Ascending aorta (tissue), 2 donors: ENCODE data around the gene DDX25. TPM values are rescaled to one million over a fixed set of nuclear protein-coding genes. Genes with fewer than 3 reads are reported as not detected.

Experiments
- DNase-seq, 2 donors: peaks; one replicate each; pipeline ENCODE4 v3.0.0-alpha.2; 2019; ENCODE audit warnings: low spot score in 2 of 2
- H3K27ac ChIP-seq, 2 donors: fragments of 200-600 bp; sonication (generic); one replicate each; pipeline ENCODE4 v1.5.1; 2016 to 2017; ENCODE audit warnings: mild to moderate bottlenecking in 1 of 2
- H3K27me3 ChIP-seq: fragments of 200-600 bp; sonication (generic); one replicate; pipeline ENCODE4 v1.5.1; 2017
- H3K36me3 ChIP-seq, 2 donors: fragments of 200-600 bp; sonication (generic); one replicate each; pipeline ENCODE4 v1.5.1; 2016
- H3K4me1 ChIP-seq, 2 donors: fragments of 200-600 bp; sonication (generic); one replicate each; pipeline ENCODE4 v1.5.1; 2016 to 2017; ENCODE audit warnings: mild to moderate bottlenecking in 1 of 2
- H3K4me3 ChIP-seq, 2 donors: fragments of 200-600 bp; sonication (generic); one replicate each; pipeline ENCODE4 v1.5.1; 2016 to 2017; ENCODE audit warnings: mild to moderate bottlenecking in 1 of 2
- H3K9me3 ChIP-seq, 2 donors: fragments of 200-600 bp; sonication (generic); one replicate each; pipeline ENCODE4 v1.5.1; 2016
- intact Hi-C: fragments of 100-400 bp; cut with DNase I; formaldehyde crosslinking; loops from one replicate; pipeline ENCODE4 v1.15.1; 2023
- total RNA-seq: library from RNA; depleted of rRNA; stranded (reverse); fragments of >200 nt; gene quantifications from one replicate; pipeline ENCODE4 v1.1.0, GENCODE V29; 2016
- TF ChIP-seq, protein P1 (sequence below), 3 experiments: fragments of 200-600 bp in 2 of 3; fragments of 450-650 bp in 1 of 3; sonication (generic) in 2 of 3; IDR thresholded peaks; one replicate each; pipeline ENCODE4 v1.5.1; 2016 to 2019; ENCODE audit warnings: antibody characterized with exemption in 3 of 3, mild to moderate bottlenecking in 1 of 3, moderate library complexity in 1 of 3

The DDX25 gene
- total RNA-seq, 1 donor from 2014 or later = not detected

DNA sequence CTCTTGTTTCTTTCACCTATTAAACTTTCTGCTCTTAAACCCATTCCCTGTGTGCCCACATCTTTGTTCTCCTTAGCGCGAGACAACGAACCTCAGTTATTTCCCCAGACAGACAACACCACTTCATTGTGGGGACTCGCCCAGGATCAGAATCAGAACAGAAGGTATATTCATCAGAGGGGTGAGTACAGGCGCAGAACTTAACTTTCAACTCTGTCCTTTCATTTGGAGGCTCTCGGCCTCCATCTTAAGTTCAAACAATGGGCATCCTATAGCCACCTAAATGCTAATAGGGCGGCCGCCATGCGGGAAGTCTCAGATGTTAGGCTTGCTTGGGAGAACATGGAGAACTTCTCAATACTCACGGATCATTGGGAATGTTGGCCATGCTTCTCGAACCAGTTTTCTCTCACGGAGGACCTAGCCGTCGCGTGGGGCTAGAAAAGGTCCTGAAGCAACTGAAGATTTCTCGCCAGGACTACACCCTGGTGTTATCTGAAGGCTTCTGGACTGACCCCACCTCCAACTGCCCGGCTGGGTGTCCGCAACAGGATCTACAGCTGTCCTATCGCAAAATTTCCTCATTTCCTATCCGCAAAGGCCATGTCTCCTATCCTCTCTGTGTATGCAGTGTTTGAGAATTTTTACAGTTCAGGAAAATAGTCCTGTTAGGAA lies 30.3 kb upstream of the DDX25 start:
- Histone ChIP-seq H3K4me1 (no peaks in the 10 kb centered on the region), H3K27ac (no peak overlapping the region), H3K9me3 (no peaks in the 10 kb centered on the region), H3K27me3 (no peaks in the 10 kb centered on the region), H3K36me3 (no peaks in the 10 kb centered on the region), H3K4me3 (no peak overlapping the region)
- TF ChIP-seq, protein P1, sequence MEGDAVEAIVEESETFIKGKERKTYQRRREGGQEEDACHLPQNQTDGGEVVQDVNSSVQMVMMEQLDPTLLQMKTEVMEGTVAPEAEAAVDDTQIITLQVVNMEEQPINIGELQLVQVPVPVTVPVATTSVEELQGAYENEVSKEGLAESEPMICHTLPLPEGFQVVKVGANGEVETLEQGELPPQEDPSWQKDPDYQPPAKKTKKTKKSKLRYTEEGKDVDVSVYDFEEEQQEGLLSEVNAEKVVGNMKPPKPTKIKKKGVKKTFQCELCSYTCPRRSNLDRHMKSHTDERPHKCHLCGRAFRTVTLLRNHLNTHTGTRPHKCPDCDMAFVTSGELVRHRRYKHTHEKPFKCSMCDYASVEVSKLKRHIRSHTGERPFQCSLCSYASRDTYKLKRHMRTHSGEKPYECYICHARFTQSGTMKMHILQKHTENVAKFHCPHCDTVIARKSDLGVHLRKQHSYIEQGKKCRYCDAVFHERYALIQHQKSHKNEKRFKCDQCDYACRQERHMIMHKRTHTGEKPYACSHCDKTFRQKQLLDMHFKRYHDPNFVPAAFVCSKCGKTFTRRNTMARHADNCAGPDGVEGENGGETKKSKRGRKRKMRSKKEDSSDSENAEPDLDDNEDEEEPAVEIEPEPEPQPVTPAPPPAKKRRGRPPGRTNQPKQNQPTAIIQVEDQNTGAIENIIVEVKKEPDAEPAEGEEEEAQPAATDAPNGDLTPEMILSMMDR (IDR thresholded peaks at IDR 0.05) = no peak
- no peak for DNase-seq
- intact Hi-C loops = loop anchor here (1.0 kb wide), 1 partner anchor 305 kb away; the partner anchor contains the start of gene EI24

DNA sequence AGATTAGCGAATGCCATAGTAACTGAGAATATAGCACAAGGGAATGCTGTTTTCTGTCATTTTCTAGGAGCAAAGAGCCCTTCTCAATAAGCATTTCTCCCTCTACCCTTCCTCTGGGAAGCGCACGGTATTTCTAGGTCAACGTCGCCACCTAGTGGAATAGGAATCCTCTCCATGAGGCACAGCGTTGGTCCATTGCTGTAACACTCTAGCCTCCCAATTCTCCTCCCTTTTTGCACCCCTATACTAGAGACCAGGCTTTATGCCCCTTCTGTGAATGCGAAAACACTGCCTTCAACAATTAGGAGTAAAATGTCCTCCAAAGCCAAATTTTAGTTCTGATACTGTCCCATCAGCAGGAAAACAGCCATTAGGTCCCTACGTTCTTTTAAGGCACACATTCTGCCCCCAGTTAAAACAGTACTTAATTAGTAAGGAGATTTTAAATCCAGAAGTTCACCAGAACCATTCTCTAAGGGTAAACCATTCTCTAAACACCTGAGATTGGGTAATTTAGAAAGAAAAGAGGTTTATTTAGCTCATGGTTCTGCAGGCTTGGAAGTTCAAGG lies 29.7 kb upstream of the DDX25 start:
- Histone ChIP-seq H3K4me3 (no peak overlapping the region), H3K9me3 (no peaks in the 10 kb centered on the region), H3K27me3 (no peaks in the 10 kb centered on the region), H3K27ac (no peak overlapping the region), H3K36me3 (no peaks in the 10 kb centered on the region), H3K4me1 (no peaks in the 10 kb centered on the region)
- intact Hi-C loops = loop anchor here (1.0 to 5.0 kb wide), 2 partner anchors 152 to 305 kb away; partner anchors contain the start of gene EI24
- peak in 1 of 2 donors; percentile 67 for DNase-seq
- TF ChIP-seq, protein P1 (IDR thresholded peaks at IDR 0.05) = peak; percentile 63 to 74 (median 66)

DNA sequence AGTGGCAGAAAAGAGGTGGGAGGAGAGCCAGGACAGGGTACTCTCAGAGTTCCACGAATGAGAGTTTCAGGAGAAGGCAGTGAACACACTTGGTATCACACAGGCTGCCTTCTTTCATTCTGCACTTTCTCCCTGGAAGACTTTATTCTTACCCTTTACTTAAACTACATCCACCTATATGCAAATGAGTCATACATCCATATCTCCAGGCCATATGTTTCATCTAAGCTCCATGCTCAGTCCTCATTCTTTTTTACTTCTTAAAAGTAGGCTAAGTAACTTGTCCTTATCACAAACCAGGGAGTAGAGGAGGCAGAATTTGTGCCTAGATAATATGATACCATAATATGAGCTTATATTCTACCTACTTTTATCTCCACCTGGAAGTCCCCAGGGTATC lies 23.0 kb upstream of the DDX25 start:
- H3K9me3 ChIP-seq = no peaks in the 10 kb centered on the region
- intact Hi-C loops = loop anchor here (10.0 kb wide), 2 partner anchors 386 to 1236 kb away; partner anchors contain the start of gene FEZ1
- no peaks in the 10 kb centered on the region for H3K36me3 ChIP-seq
- H3K4me3 ChIP-seq = no peak overlapping the region
- no peaks in the 10 kb centered on the region for H3K4me1 ChIP-seq
- TF ChIP-seq, protein P1 (IDR thresholded peaks at IDR 0.05) = no peak
- no peaks in the 10 kb centered on the region for H3K27me3 ChIP-seq
- no peak for DNase-seq
- no peak overlapping the region for H3K27ac ChIP-seq

DNA sequence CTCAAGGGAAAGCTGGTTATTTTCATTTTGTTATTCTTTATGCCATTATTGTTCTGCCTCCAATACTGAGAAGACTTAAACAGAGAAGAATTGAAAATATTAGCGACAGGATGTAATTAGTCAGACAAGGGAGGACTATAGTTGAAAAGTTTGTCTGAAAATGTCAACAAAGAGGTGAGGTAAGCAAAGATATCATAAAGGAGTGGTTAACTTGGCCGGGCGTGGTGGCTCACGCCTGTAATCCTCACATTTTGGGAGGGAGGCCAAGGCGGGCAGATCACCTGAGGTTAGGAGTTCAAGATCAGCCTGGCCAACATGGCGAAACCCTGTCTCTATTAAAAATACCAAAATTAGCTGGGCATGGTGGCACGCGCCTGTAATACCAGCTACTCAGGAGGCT lies 20.9 kb upstream of the DDX25 start:
- Histone ChIP-seq H3K9me3 (no peaks in the 10 kb centered on the region), H3K27ac (no peak overlapping the region), H3K4me3 (no peak overlapping the region), H3K27me3 (no peaks in the 10 kb centered on the region), H3K36me3 (no peaks in the 10 kb centered on the region), H3K4me1 (peaks cover under 1 to 2% of the 10 kb centered on the region in 2 donors)
- intact Hi-C loops = loop anchor here (10.0 kb wide), 2 partner anchors 389 to 1239 kb away; partner anchors contain the start of gene FEZ1
- TF ChIP-seq, protein P1 (IDR thresholded peaks at IDR 0.05) = no peak
- DNase-seq = no peak

DNA sequence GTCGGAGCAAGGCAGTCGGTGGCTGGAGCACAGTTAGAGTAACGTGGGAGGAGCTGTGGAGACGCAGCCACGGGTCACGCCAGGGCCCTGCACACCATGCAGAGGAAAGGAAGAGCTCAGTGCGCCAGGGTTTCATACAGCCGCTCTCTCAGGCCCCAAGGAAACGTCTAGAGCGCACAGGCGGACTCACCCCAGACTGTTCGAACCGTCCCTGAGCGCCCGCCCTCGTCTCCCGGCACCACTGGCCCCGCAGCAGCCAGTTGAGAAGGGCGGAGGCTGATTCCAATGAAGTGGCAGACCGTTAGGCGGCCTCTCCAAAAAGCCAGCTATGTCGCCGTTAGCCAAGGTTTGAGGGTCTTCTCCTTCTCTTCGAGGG lies 17.3 kb upstream of the DDX25 start:
- intact Hi-C loops = loop anchor here (1.0 to 10.0 kb wide), 12 partner anchors 16 to 1242 kb away; partner anchors contain the start of genes CCDC15, CDON, CHEK1 and EI24
- DNase-seq = peak in 1 of 2 donors; percentile 71
- TF ChIP-seq, protein P1 (IDR thresholded peaks at IDR 0.05) = no peak

More for the DNA sequence above, 17.3 kb upstream of the DDX25 start:
- peaks cover 2% of the 10 kb centered on the region in 2 donors for H3K4me1 ChIP-seq
- peak overlapping the region; percentile 91 to 98 for H3K27ac ChIP-seq
- peak overlapping the region; percentile 71 to 90 for H3K4me3 ChIP-seq
- peaks cover 0 to 3% of the 10 kb centered on the region in 2 donors for H3K36me3 ChIP-seq
- H3K27me3 ChIP-seq = no peaks in the 10 kb centered on the region
- no peaks in the 10 kb centered on the region for H3K9me3 ChIP-seq
